NCI-H345 (cell line): ENCODE measurements around the gene ZC3H4.
"Not testable (repeated sequence)": the region's sequence is repeated elsewhere in the genome, so short reads cannot be mapped to it uniquely, and the experiment has no call there.

Experiments used
- DNase-seq: peaks from one replicate; lab custom pipeline; 2025; lab: John Stamatoyannopoulos, UW

Gene ZC3H4

GRCh38 chr19:47107953-47108746 is 5.4 kb downstream of the ZC3H4 start:
- DNase-seq = no peak

GRCh38 chr19:47107202-47107952 is 6.2 kb downstream of the ZC3H4 start:
- no peak for DNase-seq

- DNase-seq = no peak
Observed at GRCh38 chr19:47106821-47107201, 6.8 kb downstream of the ZC3H4 start.

GRCh38 chr19:47105874-47106273 is 7.7 kb downstream of the ZC3H4 start:
- DNase-seq = no peak

- DNase-seq = no peak
Observed at GRCh38 chr19:47104680-47105079, 8.9 kb downstream of the ZC3H4 start.

- DNase-seq = no peak
Observed at GRCh38 chr19:47102346-47103060, 11.1 kb downstream of the ZC3H4 start.

- DNase-seq = not testable (repeated sequence)
Observed at GRCh38 chr19:47101116-47101515, 12.5 kb downstream of the ZC3H4 start.

- no peak for DNase-seq
Observed at GRCh38 chr19:47100290-47100689, 13.3 kb downstream of the ZC3H4 start.

GRCh38 chr19:47099576-47100050 is 14.0 kb downstream of the ZC3H4 start:
- no peak for DNase-seq

- DNase-seq = no peak
Observed at GRCh38 chr19:47098608-47099007, 15.0 kb downstream of the ZC3H4 start.

GRCh38 chr19:47097396-47098201 is 16.0 kb downstream of the ZC3H4 start:
- DNase-seq = no peak

- no peak for DNase-seq
Observed at GRCh38 chr19:47096721-47097120, 16.9 kb downstream of the ZC3H4 start.

- peak; percentile 6 for DNase-seq
Observed at GRCh38 chr19:47096100-47096704, 17.4 kb downstream of the ZC3H4 start.

GRCh38 chr19:47095476-47096099 is 18.0 kb downstream of the ZC3H4 start:
- DNase-seq = no peak

- no peak for DNase-seq
Observed at GRCh38 chr19:47094557-47095475, 18.8 kb downstream of the ZC3H4 start.

GRCh38 chr19:47093841-47094240 is 19.7 kb downstream of the ZC3H4 start:
- no peak for DNase-seq

GRCh38 chr19:47093254-47093653 is 20.3 kb downstream of the ZC3H4 start:
- DNase-seq = no peak

- no peak for DNase-seq
Observed at GRCh38 chr19:47089767-47090350, 23.7 kb downstream of the ZC3H4 start.

- no peak for DNase-seq
Observed at GRCh38 chr19:47086280-47086679, 27.3 kb downstream of the ZC3H4 start.
